Liver (tissue), 3 donors: ENCODE data around the gene MSMP.

ENCODE experiments used
- EGR1 ChIP-seq, 2 donors: IDR thresholded peaks; 2 replicates each; pipeline ENCODE4 v1.6.1; 2016 to 2018; ENCODE audit warnings: antibody characterized with exemption in 2 of 2, low read depth in 2 of 2
- FOXA1 ChIP-seq: IDR thresholded peaks from 2 replicates; pipeline ENCODE4 v1.6.1; 2016; ENCODE audit warnings: antibody characterized with exemption
- JUND ChIP-seq, 2 donors: IDR thresholded peaks; 2 replicates each; pipeline ENCODE4 v1.6.1; 2016; ENCODE audit warnings: antibody characterized with exemption in 2 of 2
- RXRA ChIP-seq, 2 donors: IDR thresholded peaks; 2 replicates each; pipeline ENCODE4 v1.6.1; 2017 to 2018; ENCODE audit warnings: antibody characterized with exemption in 2 of 2, mild to moderate bottlenecking in 1 of 2
- TAF1 ChIP-seq: conservative IDR thresholded peaks from 2 replicates; pipeline ENCODE4 v1.6.1; 2016; ENCODE audit warnings: antibody characterized with exemption, mild to moderate bottlenecking
- ZBTB33 ChIP-seq: IDR thresholded peaks from 2 replicates; pipeline ENCODE4 v1.6.1; 2016; ENCODE audit warnings: antibody characterized with exemption
- TF ChIP-seq, protein P1 (sequence below): IDR thresholded peaks from 2 replicates; pipeline ENCODE4 v1.6.1; 2016; ENCODE audit warnings: antibody characterized with exemption
- TF ChIP-seq, protein P2 (sequence below): fragments of 150-350 bp; IDR thresholded peaks from 2 replicates; pipeline ENCODE4 v1.5.1; 2017; ENCODE audit warnings: improper control_type of control experiment, low read depth, low read length; ENCODE audit not compliant: missing input control
- TF ChIP-seq, protein P3 (sequence below): IDR thresholded peaks from 2 replicates; pipeline ENCODE4 v1.6.1; 2016; ENCODE audit warnings: antibody characterized with exemption
- donor health status: healthy.
- donor health status: healthy.

DNA sequence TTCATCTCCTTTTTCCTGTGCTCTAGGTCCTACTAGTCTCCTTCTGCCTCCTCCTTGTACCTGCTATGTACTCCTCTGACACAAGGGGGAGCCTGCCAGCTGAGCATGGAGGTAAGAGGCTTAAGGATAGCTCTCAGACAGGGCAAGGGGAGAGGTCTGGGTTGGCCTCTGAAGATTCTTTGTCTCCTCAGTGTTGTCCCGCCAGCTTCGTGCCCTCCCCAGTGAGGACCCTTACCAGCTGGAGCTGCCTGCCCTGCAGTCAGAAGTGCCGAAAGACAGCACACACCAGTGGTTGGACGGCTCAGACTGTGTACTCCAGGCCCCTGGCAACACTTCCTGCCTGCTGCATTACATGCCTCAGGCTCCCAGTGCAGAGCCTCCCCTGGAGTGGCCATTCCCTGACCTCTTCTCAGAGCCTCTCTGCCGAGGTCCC lies 17.9 kb downstream of the MSMP start:
- TF ChIP-seq TAF1 (no peak), JUND (IDR thresholded peaks at IDR 0.05) (no peak), ZBTB33 (no peak), EGR1 (IDR thresholded peaks at IDR 0.05; ENCODE audit: low read depth in 2 of 2) (no peak), RXRA (IDR thresholded peaks at IDR 0.05) (no peak), FOXA1 (no peak)
- TF ChIP-seq, protein P1, sequence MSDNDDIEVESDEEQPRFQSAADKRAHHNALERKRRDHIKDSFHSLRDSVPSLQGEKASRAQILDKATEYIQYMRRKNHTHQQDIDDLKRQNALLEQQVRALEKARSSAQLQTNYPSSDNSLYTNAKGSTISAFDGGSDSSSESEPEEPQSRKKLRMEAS = no peak
- TF ChIP-seq, protein P2, sequence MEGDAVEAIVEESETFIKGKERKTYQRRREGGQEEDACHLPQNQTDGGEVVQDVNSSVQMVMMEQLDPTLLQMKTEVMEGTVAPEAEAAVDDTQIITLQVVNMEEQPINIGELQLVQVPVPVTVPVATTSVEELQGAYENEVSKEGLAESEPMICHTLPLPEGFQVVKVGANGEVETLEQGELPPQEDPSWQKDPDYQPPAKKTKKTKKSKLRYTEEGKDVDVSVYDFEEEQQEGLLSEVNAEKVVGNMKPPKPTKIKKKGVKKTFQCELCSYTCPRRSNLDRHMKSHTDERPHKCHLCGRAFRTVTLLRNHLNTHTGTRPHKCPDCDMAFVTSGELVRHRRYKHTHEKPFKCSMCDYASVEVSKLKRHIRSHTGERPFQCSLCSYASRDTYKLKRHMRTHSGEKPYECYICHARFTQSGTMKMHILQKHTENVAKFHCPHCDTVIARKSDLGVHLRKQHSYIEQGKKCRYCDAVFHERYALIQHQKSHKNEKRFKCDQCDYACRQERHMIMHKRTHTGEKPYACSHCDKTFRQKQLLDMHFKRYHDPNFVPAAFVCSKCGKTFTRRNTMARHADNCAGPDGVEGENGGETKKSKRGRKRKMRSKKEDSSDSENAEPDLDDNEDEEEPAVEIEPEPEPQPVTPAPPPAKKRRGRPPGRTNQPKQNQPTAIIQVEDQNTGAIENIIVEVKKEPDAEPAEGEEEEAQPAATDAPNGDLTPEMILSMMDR = peak; percentile 60
- TF ChIP-seq, protein P3, sequence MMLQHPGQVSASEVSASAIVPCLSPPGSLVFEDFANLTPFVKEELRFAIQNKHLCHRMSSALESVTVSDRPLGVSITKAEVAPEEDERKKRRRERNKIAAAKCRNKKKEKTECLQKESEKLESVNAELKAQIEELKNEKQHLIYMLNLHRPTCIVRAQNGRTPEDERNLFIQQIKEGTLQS = no peak
